Esophagus muscularis mucosa (tissue), 4 donors: Measurements from ENCODE around the gene CXCL16. TPM values are rescaled to one million over a fixed set of nuclear protein-coding genes. Genes with fewer than 3 reads are reported as not detected.
"Not testable (repeated sequence)": the region's sequence is repeated elsewhere in the genome, so short reads cannot be mapped to it uniquely, and the experiment has no call there.

Experiments
- DNase-seq: peaks from one replicate; pipeline ENCODE4 v3.0.0-alpha.2; 2017; ENCODE audit errors: extremely low spot score
- H3K27ac ChIP-seq, 4 donors: fragments of 200-600 bp; sonication (generic); replicated peaks in 1 of 4; 1 replicate in 3 of 4; 2 replicates in 1 of 4; pipeline ENCODE4 v1.5.1; 2016 to 2019; ENCODE audit warnings: mild to moderate bottlenecking in 1 of 4
- H3K27me3 ChIP-seq, 4 donors: fragments of 200-600 bp; sonication (generic); one replicate each; pipeline versions ENCODE4 v1.5.1 to v1.6.0; 2016 to 2019
- H3K36me3 ChIP-seq, 4 donors: fragments of 200-600 bp; sonication (generic); one replicate each; pipeline ENCODE4 v1.5.1; 2016 to 2019
- H3K4me1 ChIP-seq, 4 donors: fragments of 200-600 bp; sonication (generic); one replicate each; pipeline ENCODE4 v1.5.1; 2016 to 2019
- H3K4me3 ChIP-seq, 4 donors: fragments of 200-600 bp; sonication (generic); 1 replicate in 2 of 4; 2 replicates in 2 of 4; pipeline ENCODE4 v1.5.1; 2016 to 2019; ENCODE audit warnings: mild to moderate bottlenecking in 4 of 4, moderate library complexity in 1 of 4
- H3K9me3 ChIP-seq, 4 donors: fragments of 200-600 bp; sonication (generic); 1 replicate in 3 of 4; 2 replicates in 1 of 4; pipeline ENCODE4 v1.5.1; 2016 to 2019
- CTCF ChIP-seq, 3 experiments: fragments of 200-600 bp in 2 of 3; fragments of 450-650 bp in 1 of 3; sonication (generic) in 2 of 3; IDR thresholded peaks; one replicate each; pipeline ENCODE4 v1.5.1; 2017 to 2019; ENCODE audit warnings: antibody characterized with exemption in 3 of 3, mild to moderate bottlenecking in 2 of 3, moderate library complexity in 1 of 3
- EP300 ChIP-seq: sonication (generic); formaldehyde crosslinking; IDR thresholded peaks from one replicate; pipeline ENCODE4 v1.6.1; 2017; ENCODE audit warnings: antibody characterized with exemption
- POLR2A ChIP-seq: fragments of 450-650 bp; IDR thresholded peaks from one replicate; pipeline ENCODE4 v1.6.1; 2017; ENCODE audit warnings: antibody characterized with exemption, moderate library complexity, mild to moderate bottlenecking, low read depth
- POLR2AphosphoS5 ChIP-seq, 2 donors: sonication (generic); formaldehyde crosslinking; IDR thresholded peaks; one replicate each; pipeline ENCODE4 v1.6.1; 2017; ENCODE audit warnings: antibody characterized with exemption in 2 of 2
- WGBS: methylation state at CpG from one replicate; pipeline ENCODE4 v1.1.5; 2018; 5-methylcytosine and 5-hydroxymethylcytosine counted together
- intact Hi-C: fragments of 100-400 bp; cut with DNase I; formaldehyde crosslinking; loops from one replicate; pipeline ENCODE4 v1.15.1; 2023
- total RNA-seq, 4 donors: library from RNA; depleted of rRNA; stranded (reverse); fragments of >200 nt; gene quantifications; one replicate each; pipeline versions ENCODE4 v1.1.0 to v1.2.1, GENCODE V29; 2016

Gene CXCL16
- total RNA-seq, 4 donors from 2014 or later, result 5.8 to 21.7 (median 9.4) TPM

- H3K9me3 ChIP-seq, result no peaks in the 10 kb centered on the region
- no peak for DNase-seq
- H3K4me1 ChIP-seq, result peaks cover 0 to 7% (median 2%) of the 10 kb centered on the region in 4 donors
- H3K27ac ChIP-seq, result no peak overlapping the region
- no peak for TF ChIP-seq EP300
- TF ChIP-seq POLR2AphosphoS5 (IDR thresholded peaks at IDR 0.05), result no peak
- no peak for TF ChIP-seq CTCF (IDR thresholded peaks at IDR 0.05)
- no peak for TF ChIP-seq POLR2A
- intact Hi-C loops, result no loop called here
- H3K27me3 ChIP-seq, result no peaks in the 10 kb centered on the region
- H3K36me3 ChIP-seq, result peaks cover 17 to 54% (median 39%) of the 10 kb centered on the region in 4 donors
- 96% methylated on average over 12 of the region's 13 CpGs for WGBS
- H3K4me3 ChIP-seq, result no peak overlapping the region
Observed at GRCh38 chr17:4718276-4718675, 21.5 kb downstream of the CXCL16 start.

DNA sequence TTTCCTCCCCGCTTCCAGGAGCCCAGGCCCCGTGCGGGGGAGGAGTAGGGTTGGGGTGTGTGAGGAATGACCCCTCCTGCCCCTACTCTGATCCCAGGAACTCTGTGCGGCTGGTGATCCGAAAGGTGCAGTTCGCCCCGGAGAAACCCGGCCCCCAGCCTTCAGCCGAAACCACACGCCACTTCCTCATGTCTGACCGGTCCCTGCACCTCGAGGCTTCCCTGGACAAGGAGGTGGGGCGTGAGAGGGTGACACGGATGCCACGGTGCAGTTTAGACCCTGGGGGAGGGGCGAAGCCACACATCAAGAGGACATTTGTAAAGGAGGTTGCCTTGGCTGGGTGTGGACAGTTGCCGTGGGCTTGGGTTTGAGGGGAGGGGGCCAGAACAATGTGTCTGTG, 21.9 kb downstream of the CXCL16 start:
- DNase-seq, result no peak
- no peak overlapping the region for H3K27ac ChIP-seq
- no peak overlapping the region for H3K4me3 ChIP-seq
- H3K9me3 ChIP-seq, result no peaks in the 10 kb centered on the region
- H3K4me1 ChIP-seq, result peaks cover 0 to 7% (median 2%) of the 10 kb centered on the region in 4 donors
- 86% methylated on average over 14 of the region's 17 CpGs for WGBS
- no peaks in the 10 kb centered on the region for H3K27me3 ChIP-seq
- H3K36me3 ChIP-seq, result peaks cover 17 to 54% (median 39%) of the 10 kb centered on the region in 4 donors
- intact Hi-C loops, result no loop called here
- TF ChIP-seq CTCF (IDR thresholded peaks at IDR 0.05) (no peak), EP300 (no peak), POLR2AphosphoS5 (IDR thresholded peaks at IDR 0.05) (no peak), POLR2A (no peak)

DNA sequence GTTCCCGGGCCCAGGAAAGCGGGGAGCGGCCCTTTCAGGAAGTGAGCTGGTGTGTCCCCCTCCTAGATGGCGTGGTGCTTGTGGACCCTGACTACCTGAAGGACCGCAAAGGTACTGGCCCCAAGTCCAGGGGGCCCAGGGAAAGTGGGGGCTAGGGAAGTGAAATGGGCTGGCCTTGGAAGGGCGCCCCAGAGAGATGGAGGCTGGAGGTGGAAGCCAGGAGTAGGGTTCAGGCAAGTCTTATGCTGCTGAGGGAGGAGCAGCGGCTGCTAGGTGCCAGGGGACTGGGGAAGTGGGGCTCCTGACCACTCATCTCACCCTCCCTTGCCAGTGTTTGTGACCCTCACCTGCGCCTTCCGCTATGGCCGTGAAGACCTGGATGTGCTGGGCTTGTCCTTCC, 23.6 kb downstream of the CXCL16 start:
- H3K36me3 ChIP-seq, result peaks cover 17 to 53% (median 39%) of the 10 kb centered on the region in 4 donors
- TF ChIP-seq POLR2AphosphoS5 (IDR thresholded peaks at IDR 0.05) (no peak), POLR2A (no peak), CTCF (IDR thresholded peaks at IDR 0.05) (no peak)
- no peak for DNase-seq
- peaks cover 9 to 22% (median 16%) of the 10 kb centered on the region in 4 donors for H3K4me1 ChIP-seq
- H3K27me3 ChIP-seq, result no peaks in the 10 kb centered on the region
- 84% methylated on average over 6 of the region's 10 CpGs for WGBS
- H3K4me3 ChIP-seq, result no peak overlapping the region
- no peaks in the 10 kb centered on the region for H3K9me3 ChIP-seq
- intact Hi-C loops, result no loop called here
- H3K27ac ChIP-seq, result no peak overlapping the region

DNA sequence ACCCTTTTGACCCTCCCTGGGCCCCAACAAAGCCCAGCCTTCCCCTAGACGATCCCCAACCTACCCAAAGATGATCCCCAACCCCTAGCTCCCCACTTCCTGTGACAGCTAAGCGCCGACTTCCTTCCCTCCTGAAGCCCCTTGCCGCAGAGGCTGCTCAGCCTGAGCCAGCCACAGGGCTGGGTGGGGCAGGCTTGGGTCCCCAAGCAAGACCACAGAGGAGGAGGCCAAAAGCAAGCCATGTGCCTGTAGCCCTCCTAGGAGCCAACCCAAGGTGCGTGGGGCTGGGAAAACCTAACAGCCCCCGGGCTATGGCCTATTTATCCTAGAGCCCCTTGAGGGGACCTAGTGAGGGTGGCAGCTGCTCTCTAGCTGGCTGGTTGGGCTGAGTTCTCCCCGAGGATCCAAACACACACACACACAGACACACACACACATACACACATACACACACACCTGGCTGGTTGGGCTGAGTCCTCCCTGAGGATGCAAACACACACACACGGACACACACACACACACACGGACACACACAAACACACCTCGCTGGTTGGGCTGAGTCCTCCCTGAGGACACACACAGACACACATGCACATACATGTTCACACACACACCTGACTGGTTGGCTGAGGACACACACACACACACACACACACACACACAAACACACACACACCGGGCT, 24.5 kb downstream of the CXCL16 start:
- Histone ChIP-seq H3K27me3 (no peaks in the 10 kb centered on the region), H3K36me3 (peaks cover 17 to 44% (median 37%) of the 10 kb centered on the region in 4 donors), H3K9me3 (no peaks in the 10 kb centered on the region), H3K4me3 (no peak overlapping the region), H3K4me1 (peaks cover 13 to 28% (median 21%) of the 10 kb centered on the region in 4 donors), H3K27ac (no peak overlapping the region)
- WGBS, result 67% methylated on average over 8 of the region's 11 CpGs
- intact Hi-C loops, result no loop called here
- TF ChIP-seq EP300, result no peak
- TF ChIP-seq POLR2A, result no peak
- TF ChIP-seq POLR2AphosphoS5 (IDR thresholded peaks at IDR 0.05), result no peak
- DNase-seq, result no peak

DNA sequence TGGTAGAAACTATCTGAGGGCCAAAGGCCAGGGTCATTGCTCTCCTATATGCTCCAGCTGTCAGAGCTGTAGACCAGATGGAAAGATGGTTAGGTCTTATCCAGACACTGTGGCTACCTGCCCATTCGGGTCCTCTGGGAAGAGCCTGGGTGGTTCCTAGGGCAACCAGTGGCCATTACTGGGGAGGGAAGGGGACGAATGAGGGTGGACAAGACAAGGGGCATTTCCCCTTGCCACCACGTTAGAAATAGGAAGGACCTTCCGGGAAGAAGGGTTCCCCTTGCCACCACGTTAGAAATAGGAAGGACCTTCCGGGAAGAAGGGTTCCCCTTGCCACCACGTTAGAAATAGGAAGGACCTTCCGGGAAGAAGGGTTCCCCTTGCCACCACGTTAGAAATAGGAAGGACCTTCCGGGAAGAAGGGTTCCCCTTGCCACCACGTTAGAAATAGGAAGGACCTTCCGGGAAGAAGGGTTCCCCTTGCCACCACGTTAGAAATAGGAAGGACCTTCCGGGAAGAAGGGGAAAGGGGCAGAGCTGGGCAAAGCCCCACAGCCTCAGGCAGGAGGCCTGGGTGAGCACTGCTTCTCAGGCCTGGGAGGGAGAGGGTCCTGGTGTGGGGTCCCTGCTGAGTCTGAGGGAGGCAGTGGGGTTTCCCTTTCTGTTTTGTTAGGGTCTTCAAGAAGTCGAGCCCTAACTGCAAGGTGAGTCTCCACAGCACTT, 25.2 kb downstream of the CXCL16 start:
- H3K4me3 ChIP-seq, H3K9me3 ChIP-seq, DNase-seq, H3K27ac ChIP-seq, intact Hi-C loops, H3K27me3 ChIP-seq: not testable (repeated sequence)
- Histone ChIP-seq H3K4me1 (peaks cover 17 to 27% (median 24%) of the 10 kb centered on the region in 4 donors), H3K36me3 (peaks cover 17 to 37% (median 35%) of the 10 kb centered on the region in 4 donors)
- 78% methylated on average over 9 of the region's 15 CpGs for WGBS
